ENCODE measurements around the gene AGAP1. TPM values are rescaled to one million over a fixed set of nuclear protein-coding genes. Genes with fewer than 3 reads are reported as not detected.
A peak's percentile ranks its signal among the peaks of the same experiment; 100 is the strongest.

The AGAP1 gene
- total RNA-seq, 1 donor from 2014 or later, result 43.9 TPM

- no peak for DNase-seq (ENCODE audit: low spot score)
- H3K27ac Mint-ChIP-seq (ENCODE audit: unreplicated experiment), result no peak overlapping the region
- H3K4me1 Mint-ChIP-seq (ENCODE audit: unreplicated experiment), result peaks cover 16% of the 10 kb centered on the region
These were observed 474.9 kb downstream of the AGAP1 start for GRCh38 chr2:235968616-235969324.

GRCh38 chr2:235970204-235971040 lies 476.6 kb downstream of the AGAP1 start:
- TF ChIP-seq CTCF (IDR thresholded peaks at IDR 0.05; ENCODE audit: unreplicated experiment), result no peak
- no peaks in the 10 kb centered on the region for H3K9me3 Mint-ChIP-seq (ENCODE audit: unreplicated experiment)
- DNase-seq (ENCODE audit: low spot score), result no peak

More at GRCh38 chr2:235968616-235969324, 474.9 kb downstream of the AGAP1 start:
- Mint-ChIP-seq H3K27me3 (ENCODE audit: unreplicated experiment) (peaks cover 14% of the 10 kb centered on the region), H3K4me3 (ENCODE audit: unreplicated experiment) (no peak overlapping the region), H3K36me3 (ENCODE audit: low read depth, unreplicated experiment) (peaks cover 6% of the 10 kb centered on the region), H3K9me3 (ENCODE audit: unreplicated experiment) (no peaks in the 10 kb centered on the region)
- no peak for TF ChIP-seq CTCF (IDR thresholded peaks at IDR 0.05; ENCODE audit: unreplicated experiment)

GRCh38 chr2:235976516-235976915 lies 482.7 kb downstream of the AGAP1 start:
- Mint-ChIP-seq H3K36me3 (ENCODE audit: low read depth, unreplicated experiment) (peaks cover 26% of the 10 kb centered on the region), H3K27ac (ENCODE audit: unreplicated experiment) (no peak overlapping the region), H3K27me3 (ENCODE audit: unreplicated experiment) (peaks cover 3% of the 10 kb centered on the region), H3K4me3 (ENCODE audit: unreplicated experiment) (peak overlapping the region; percentile 28), H3K4me1 (ENCODE audit: unreplicated experiment) (no peaks in the 10 kb centered on the region), H3K9me3 (ENCODE audit: unreplicated experiment) (no peaks in the 10 kb centered on the region)
- DNase-seq (ENCODE audit: low spot score), result no peak
- TF ChIP-seq CTCF (IDR thresholded peaks at IDR 0.05; ENCODE audit: unreplicated experiment), result no peak

More at GRCh38 chr2:235970204-235971040, 476.6 kb downstream of the AGAP1 start:
- H3K27me3 Mint-ChIP-seq (ENCODE audit: unreplicated experiment), result peaks cover 9% of the 10 kb centered on the region
- no peak overlapping the region for H3K4me3 Mint-ChIP-seq (ENCODE audit: unreplicated experiment)
- peaks cover 12% of the 10 kb centered on the region for H3K36me3 Mint-ChIP-seq (ENCODE audit: low read depth, unreplicated experiment)
- peaks cover 6% of the 10 kb centered on the region for H3K4me1 Mint-ChIP-seq (ENCODE audit: unreplicated experiment)
- H3K27ac Mint-ChIP-seq (ENCODE audit: unreplicated experiment), result no peak overlapping the region

GRCh38 chr2:235976956-235977355 lies 483.1 kb downstream of the AGAP1 start:
- H3K4me1 Mint-ChIP-seq (ENCODE audit: unreplicated experiment), result no peaks in the 10 kb centered on the region
- no peaks in the 10 kb centered on the region for H3K9me3 Mint-ChIP-seq (ENCODE audit: unreplicated experiment)
- no peak for DNase-seq (ENCODE audit: low spot score)
- peaks cover 26% of the 10 kb centered on the region for H3K36me3 Mint-ChIP-seq (ENCODE audit: low read depth, unreplicated experiment)
- TF ChIP-seq CTCF (IDR thresholded peaks at IDR 0.05; ENCODE audit: unreplicated experiment), result no peak
- no peak overlapping the region for H3K4me3 Mint-ChIP-seq (ENCODE audit: unreplicated experiment)
- H3K27ac Mint-ChIP-seq (ENCODE audit: unreplicated experiment), result no peak overlapping the region
- peaks cover 3% of the 10 kb centered on the region for H3K27me3 Mint-ChIP-seq (ENCODE audit: unreplicated experiment)

- Mint-ChIP-seq H3K27me3 (ENCODE audit: unreplicated experiment) (peaks cover 3% of the 10 kb centered on the region), H3K36me3 (ENCODE audit: low read depth, unreplicated experiment) (peaks cover 26% of the 10 kb centered on the region), H3K4me1 (ENCODE audit: unreplicated experiment) (no peaks in the 10 kb centered on the region), H3K4me3 (ENCODE audit: unreplicated experiment) (no peak overlapping the region), H3K27ac (ENCODE audit: unreplicated experiment) (no peak overlapping the region), H3K9me3 (ENCODE audit: unreplicated experiment) (no peaks in the 10 kb centered on the region)
- DNase-seq (ENCODE audit: low spot score), result no peak
- TF ChIP-seq CTCF (IDR thresholded peaks at IDR 0.05; ENCODE audit: unreplicated experiment), result no peak
These were observed 483.6 kb downstream of the AGAP1 start for GRCh38 chr2:235977445-235977844.
